Left ventricle myocardium superior (tissue), 1 donor: ENCODE results near the gene PPM1F. TPM values are rescaled to one million over a fixed set of nuclear protein-coding genes. Genes with fewer than 3 reads are reported as not detected.
"Not testable (repeated sequence)": the region's sequence is repeated elsewhere in the genome, so short reads cannot be mapped to it uniquely, and the experiment has no call there.

Experiments used
- ATAC-seq: fragments of 200-7000 bp; cut with Tn5 transposase; one replicate; pipeline ENCODE4 v1.9.1; 2020; ENCODE audit warnings: mild to moderate bottlenecking, moderate library complexity
- DNase-seq: peaks from one replicate; pipeline ENCODE4 v3.0.0-alpha.2; 2020
- intact Hi-C: fragments of 100-400 bp; cut with micrococcal nuclease; formaldehyde crosslinking; loops from one replicate; pipeline ENCODE4 v1.11.0; 2022
- total RNA-seq: library from RNA; stranded (reverse); fragmentation: NEBNext Ultra II Directional; extraction: Animal tissue kit (Norgen Biotek cat#: 25700); gene quantifications from one replicate; pipeline ENCODE4 v1.2.1, GENCODE V29; 2021
- donor health status: DM: no; HTN: yes; CAD: no; lungs with severe emphysema.

The PPM1F gene
- total RNA-seq, 1 donor from 2014 or later: 18.5 TPM

DNA sequence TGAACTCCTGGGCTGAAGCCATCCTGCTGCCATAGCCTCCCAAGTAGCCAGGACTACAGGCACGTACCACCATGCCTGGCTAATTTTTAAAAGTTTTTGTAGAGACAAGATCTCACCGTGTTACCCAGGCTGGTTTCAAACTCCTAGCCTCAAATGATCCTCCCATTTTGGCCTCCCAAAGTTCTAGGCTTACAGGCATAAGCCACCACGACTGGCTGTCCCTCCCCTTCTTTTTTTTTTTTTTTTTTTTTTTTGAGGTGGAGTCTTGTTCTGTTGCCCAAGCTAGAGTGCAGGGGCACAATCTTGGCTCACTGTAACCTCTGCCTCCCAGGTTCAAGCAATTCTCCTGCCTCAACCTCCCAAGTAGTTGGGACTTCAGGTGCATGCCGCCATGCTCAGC is 77.7 kb downstream of the PPM1F start:
- not testable (repeated sequence) for ATAC-seq, DNase-seq
- intact Hi-C loops: loop anchor here (5.0 kb wide), 1 partner anchor 57 kb away; no protein-coding TSS in a partner anchor

DNA sequence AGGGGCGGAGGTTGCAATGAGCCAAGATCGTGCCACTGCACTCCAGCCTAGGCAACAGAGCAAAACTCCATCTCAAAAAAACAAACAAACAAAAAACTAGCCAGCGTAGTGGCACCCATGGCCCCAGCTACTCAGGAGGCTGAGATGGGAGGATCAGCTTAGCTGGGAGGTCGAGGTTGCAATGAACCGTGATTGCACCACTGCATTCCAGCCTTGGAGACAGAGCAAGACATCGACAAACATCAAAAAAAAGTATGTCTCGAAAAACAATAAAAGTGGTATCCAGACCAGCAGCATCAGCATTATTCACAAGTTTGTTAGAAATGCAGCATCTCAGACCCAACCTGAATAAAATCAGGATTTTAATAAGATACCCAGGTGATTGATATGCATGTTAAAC is 79.0 kb downstream of the PPM1F start:
- DNase-seq: no peak
- intact Hi-C loops: no loop called here
- no peak for ATAC-seq

DNA sequence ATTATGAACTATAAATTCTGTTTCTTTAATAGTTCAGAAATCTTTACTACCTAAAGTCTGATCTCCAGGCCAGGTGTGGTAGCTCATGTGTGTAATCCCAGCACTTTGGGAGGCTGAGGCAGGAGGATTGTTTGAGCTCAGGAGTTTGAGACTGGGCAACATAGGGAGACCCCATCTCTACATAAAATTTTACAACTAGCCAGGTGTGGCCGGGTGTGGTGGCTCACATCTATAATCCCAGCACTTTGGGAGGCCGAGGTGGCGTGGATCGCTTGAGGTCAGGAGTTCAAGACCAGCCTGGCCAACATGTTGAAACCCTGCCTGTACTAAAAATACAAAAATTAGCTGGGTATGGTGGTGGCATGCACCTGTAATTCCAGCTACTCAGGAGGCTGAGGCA is 79.9 kb downstream of the PPM1F start:
- ATAC-seq, intact Hi-C loops, DNase-seq: not testable (repeated sequence)

Other genes with a start within 250 kb of the PPM1F start
- 3.2 TPM for gene YPEL1, start 217.1 kb downstream of the PPM1F start, total RNA-seq
- gene MAPK1, start 85.2 kb downstream of the PPM1F start, total RNA-seq: 80.5 TPM
- gene TOP3B, start 29.9 kb upstream of the PPM1F start, total RNA-seq: 13.1 TPM